H1 (cell line): ENCODE measurements around the gene LSM5. TPM values are rescaled to one million over a fixed set of nuclear protein-coding genes. Genes with fewer than 3 reads are reported as not detected.

Source experiments
- CTCF ChIA-PET: fragments of 300-600 bp; sonication (Branson Sonifier 250); formaldehyde crosslinking; loops from one replicate; lab custom pipeline; 2021; ENCODE audit not compliant: partially characterized antibody; lab: Charles Lee
- POLR2A ChIA-PET: fragments of 300-600 bp; sonication (Branson Sonifier 250); formaldehyde crosslinking; loops from one replicate; lab custom pipeline; 2021; ENCODE audit warnings: inconsistent platforms; ENCODE audit not compliant: partially characterized antibody; lab: Charles Lee
- DNase-seq, 2 experiments: peaks; one replicate each; pipeline versions ENCODE4 v3.0.0 to v3.0.0-alpha.2; 2010 to 2022; ENCODE audit warnings: low spot score in 2 of 2, low read depth in 1 of 2, mixed read lengths in 1 of 2
- FAIRE-seq: peaks from 2 replicates; lab custom pipeline; 2011; peaks lifted over from hg19 to GRCh38; lab: Jason Lieb, UNC
- H2AFZ ChIP-seq: 2 replicates; pipeline ENCODE4 v1.8.1; 2012; ENCODE audit warnings: low read length, inconsistent platforms
- H2AK5ac ChIP-seq: 2 replicates; pipeline ENCODE4 v1.6.1; 2013; ENCODE audit warnings: low read depth, low read length
- H2BK120ac ChIP-seq: replicated peaks from 2 replicates; pipeline ENCODE3; 2013; ENCODE audit warnings: low read depth, low read length, inconsistent platforms
- H2BK12ac ChIP-seq: 2 replicates; pipeline ENCODE4 v1.6.1; 2013; ENCODE audit warnings: low read depth, low read length
- H2BK15ac ChIP-seq: 2 replicates; pipeline ENCODE4 v1.6.1; 2013; ENCODE audit warnings: low read length
- H2BK20ac ChIP-seq: 2 replicates; pipeline ENCODE4 v1.6.1; 2013; ENCODE audit warnings: low read length
- H2BK5ac ChIP-seq: 2 replicates; pipeline ENCODE4 v1.6.1; 2013; ENCODE audit warnings: low read depth, low read length
- H3K14ac ChIP-seq: 2 replicates; pipeline ENCODE4 v1.6.1; 2013; ENCODE audit warnings: inconsistent platforms; ENCODE audit not compliant: insufficient read length
- H3K18ac ChIP-seq: 2 replicates; pipeline ENCODE4 v1.6.1; 2013; ENCODE audit warnings: low read length; ENCODE audit errors: extremely low read depth
- H3K23ac ChIP-seq: 2 replicates; pipeline ENCODE4 v1.6.1; 2013; ENCODE audit warnings: inconsistent platforms; ENCODE audit not compliant: insufficient read length
- H3K23me2 ChIP-seq: 2 replicates; pipeline ENCODE4 v1.6.1; 2013; ENCODE audit warnings: low read depth, low read length
- H3K27ac ChIP-seq: 2 replicates; pipeline ENCODE4 v1.6.1; 2011; ENCODE audit warnings: low read depth, low read length, inconsistent platforms
- H3K27me3 ChIP-seq, 4 experiments: replicated peaks in 1 of 4; 1 replicate in 1 of 4; 2 replicates in 3 of 4; pipeline versions ENCODE4 v1.6.1 to v1.8.1; 2011 to 2013; ENCODE audit warnings: low read length in 3 of 4, mild to moderate bottlenecking in 3 of 4, inconsistent platforms in 2 of 4, mixed read lengths in 2 of 4, moderate library complexity in 1 of 4; ENCODE audit not compliant: control insufficient read depth in 3 of 4, insufficient read depth in 3 of 4; ENCODE audit errors: extremely low read depth in 1 of 4
- H3K36me3 ChIP-seq, 4 experiments: 2 replicates each; pipeline versions ENCODE4 v1.6.1 to v1.8.1; 2011 to 2013; ENCODE audit warnings: mild to moderate bottlenecking in 4 of 4, low read length in 3 of 4, moderate library complexity in 2 of 4, control low read depth in 1 of 4, inconsistent platforms in 1 of 4; ENCODE audit not compliant: insufficient read depth in 4 of 4, control insufficient read depth in 2 of 4
- H3K4ac ChIP-seq: replicated peaks from 2 replicates; pipeline ENCODE3; 2013; ENCODE audit warnings: low read length, low read depth, mixed read lengths, inconsistent platforms; ENCODE audit not compliant: insufficient read length
- H3K4me1 ChIP-seq, 4 experiments: replicated peaks in 1 of 4; 1 replicate in 1 of 4; 2 replicates in 3 of 4; pipeline versions ENCODE4 v1.6.1 to v1.8.1; 2011 to 2013; ENCODE audit warnings: low read length in 3 of 4, inconsistent platforms in 2 of 4, mixed read lengths in 1 of 4; ENCODE audit not compliant: insufficient read depth in 4 of 4, control insufficient read depth in 3 of 4
- H3K4me2 ChIP-seq, 2 experiments: 2 replicates each; pipeline versions ENCODE4 v1.6.1 to v1.8.1; 2011 to 2013; ENCODE audit warnings: low read depth in 2 of 2, low read length in 2 of 2, control low read depth in 1 of 2, inconsistent platforms in 1 of 2, mild to moderate bottlenecking in 1 of 2; ENCODE audit not compliant: insufficient read depth in 1 of 2
- H3K4me3 ChIP-seq, 4 experiments: fragments of 200-600, 300-600 bp in 1 of 4; sonication (generic), shearing (Covaris generic), sonication (Bioruptor Twin) in 1 of 4; 2 replicates each; pipeline versions ENCODE4 v1.5.1 to v1.8.1; 2011 to 2016; ENCODE audit warnings: low read length in 4 of 4, low read depth in 3 of 4, control low read depth in 2 of 4, inconsistent platforms in 2 of 4, mild to moderate bottlenecking in 2 of 4, mixed read lengths in 1 of 4, moderate library complexity in 1 of 4; ENCODE audit not compliant: insufficient read depth in 2 of 4; ENCODE audit errors: extremely low read depth in 1 of 4
- H3K56ac ChIP-seq: replicated peaks from 2 replicates; pipeline ENCODE3; 2013; ENCODE audit warnings: low read depth, mild to moderate bottlenecking, mixed read lengths, low read length, inconsistent platforms; ENCODE audit not compliant: insufficient read length
- H3K79me1 ChIP-seq: 2 replicates; pipeline ENCODE4 v1.6.1; 2013; ENCODE audit warnings: low read depth, low read length, control low read depth
- H3K79me2 ChIP-seq, 2 experiments: 2 replicates each; pipeline versions ENCODE4 v1.6.1 to v1.8.1; 2012 to 2013; ENCODE audit warnings: low read length in 2 of 2, mild to moderate bottlenecking in 2 of 2, inconsistent platforms in 1 of 2; ENCODE audit not compliant: insufficient read depth in 2 of 2, control insufficient read depth in 1 of 2
- H3K9ac ChIP-seq, 4 experiments: replicated peaks in 1 of 4; 1 replicate in 1 of 4; 2 replicates in 3 of 4; pipeline versions ENCODE4 v1.6.1 to v1.8.1; 2011 to 2013; ENCODE audit warnings: low read depth in 3 of 4, low read length in 3 of 4, control low read depth in 2 of 4, mild to moderate bottlenecking in 2 of 4, moderate library complexity in 2 of 4, inconsistent platforms in 1 of 4; ENCODE audit errors: extremely low read depth in 1 of 4
- H3K9me3 ChIP-seq, 2 experiments: 2 replicates each; pipeline versions ENCODE4 v1.6.1 to v1.8.1; 2012 to 2013; ENCODE audit warnings: mild to moderate bottlenecking in 2 of 2, moderate library complexity in 2 of 2, control low read depth in 1 of 2, inconsistent platforms in 1 of 2, low read depth in 1 of 2, low read length in 1 of 2, mixed read lengths in 1 of 2; ENCODE audit not compliant: insufficient read depth in 2 of 2
- H4K20me1 ChIP-seq, 2 experiments: replicated peaks in 1 of 2; 2 replicates each; pipeline versions ENCODE3 to v1.8.1; 2011 to 2013; ENCODE audit warnings: inconsistent platforms in 2 of 2, low read length in 2 of 2, mild to moderate bottlenecking in 1 of 2; ENCODE audit not compliant: insufficient read depth in 2 of 2, control insufficient read depth in 1 of 2
- H4K5ac ChIP-seq: 2 replicates; pipeline ENCODE4 v1.6.1; 2013; ENCODE audit warnings: low read length, low read depth, mixed read lengths, inconsistent platforms; ENCODE audit not compliant: insufficient read length
- H4K8ac ChIP-seq: 2 replicates; pipeline ENCODE4 v1.8.0; 2013; ENCODE audit warnings: mild to moderate bottlenecking, moderate library complexity, low read length, inconsistent platforms; ENCODE audit not compliant: insufficient read depth; ENCODE audit errors: extremely low read depth
- H4K91ac ChIP-seq: replicated peaks from 2 replicates; pipeline ENCODE3; 2013; ENCODE audit warnings: low read length, mixed read lengths, inconsistent platforms; ENCODE audit not compliant: insufficient read length
- BCL11A ChIP-seq, 2 experiments: IDR thresholded peaks; one replicate each; pipeline ENCODE4 v1.6.1; 2011; ENCODE audit warnings: low read depth in 2 of 2, low read length in 2 of 2, mild to moderate bottlenecking in 2 of 2
- FOSL1 ChIP-seq: IDR thresholded peaks from 2 replicates; pipeline ENCODE4 v1.6.1; 2011; ENCODE audit warnings: mild to moderate bottlenecking, low read depth, low read length, moderate library complexity; ENCODE audit not compliant: insufficient read depth
- RFX5 ChIP-seq: IDR thresholded peaks from 2 replicates; pipeline ENCODE4 v1.6.1; 2011; ENCODE audit warnings: low read depth, low read length, improper control_type of control experiment, borderline replicate concordance
- RXRA ChIP-seq: IDR thresholded peaks from 2 replicates; pipeline ENCODE4 v1.6.1; 2011; ENCODE audit warnings: low read depth, mild to moderate bottlenecking, low read length, moderate library complexity; ENCODE audit not compliant: insufficient read depth
- SAP30 ChIP-seq: fragments of 300-600 bp; sonication (generic); IDR thresholded peaks from 2 replicates; pipeline ENCODE4 v1.7.1; 2012; ENCODE audit warnings: low read length, moderate library complexity, mild to moderate bottlenecking, inconsistent platforms; ENCODE audit not compliant: insufficient read depth, insufficient replicate concordance
- SUZ12 ChIP-seq: fragments of 200-600 bp; sonication (generic); IDR thresholded peaks from 2 replicates; pipeline ENCODE4 v1.6.1; 2012; ENCODE audit warnings: mild to moderate bottlenecking, inconsistent platforms, low read length, moderate library complexity, mixed read lengths
- TCF12 ChIP-seq: IDR thresholded peaks from 2 replicates; pipeline ENCODE4 v1.6.1; 2011; ENCODE audit warnings: low read depth, mild to moderate bottlenecking, low read length
- TEAD4 ChIP-seq: IDR thresholded peaks from 2 replicates; pipeline ENCODE4 v1.6.1; 2012; ENCODE audit warnings: low read depth, low read length, inconsistent platforms, mixed read lengths
- whole genome bisulfite sequencing, 2 experiments: shearing (Covaris generic) in 1 of 2; methylation state at CpG; one replicate each; pipeline versions ENCODE4 v1.1.6 to v1.1.7; 2013 to 2015; ENCODE audit warnings: low lambda C conversion rate in 2 of 2, mixed read lengths in 2 of 2, inconsistent platforms in 1 of 2, low coverage in 1 of 2, missing lambda C conversion rate in 1 of 2; ENCODE audit not compliant: insufficient replicate concordance in 2 of 2, insufficient coverage in 1 of 2, insufficient read length in 1 of 2; ENCODE audit errors: extremely low coverage in 1 of 2, missing lambda C conversion rate in 1 of 2; 5-methylcytosine and 5-hydroxymethylcytosine counted together
- long read RNA-seq, 2 experiments: library from RNA in 1 of 2; library from capped mRNA in 1 of 2; stranded (forward); transcript quantifications; one replicate each; pipeline ENCODE4 v2.0.0, GENCODE V29; 2021; ENCODE audit warnings: inconsistent platforms in 1 of 2
- polyA minus RNA-seq, 3 experiments: library from RNA; depleted of rRNA, polyadenylated mRNA; stranded (reverse); fragments of >200 nt; gene quantifications; 1 replicate in 2 of 3; 2 replicates in 1 of 3; pipeline ENCODE4 v1.2.3, GENCODE V29; 2011
- polyA plus RNA-seq, 7 experiments: library from polyadenylated mRNA; depleted of rRNA in 3 of 7; stranded (reverse) in 5 of 7; unstranded in 2 of 7; fragments of >200 nt in 5 of 7; fragments of 200-250 nt in 2 of 7; gene quantifications; 1 replicate in 5 of 7; 2 replicates in 1 of 7; 4 replicates in 1 of 7; pipeline versions ENCODE4 v1.2.1 to v1.2.3, GENCODE V29; 2011 to 2013; ENCODE audit warnings: missing spikeins in 2 of 7, mixed read lengths in 2 of 7
- total RNA-seq: library from RNA; stranded (reverse); fragmentation: NEBNext Ultra II Directional; extraction: Animal tissue kit (Norgen Biotek cat#: 25700); gene quantifications from 2 replicates; pipeline ENCODE4 v1.2.1, GENCODE V29; 2021

LSM5 gene
- total RNA-seq (97.0 and 103 TPM in 2 replicates), polyA plus RNA-seq (2011; rRNA removed) (26.7 and 58.9 TPM in 2 replicates), polyA minus RNA-seq (2011; rRNA and poly(A)+ RNA removed) (9.0 and 9.6 TPM in 2 replicates)
- 136 TPM for polyA plus RNA-seq (2011; cell fraction: cytosol; rRNA removed)
- 7.1 TPM for polyA plus RNA-seq (2011; cell fraction: nucleus; rRNA removed)
- 48.6 to 101 TPM (median 68.8 TPM) in 4 replicates for polyA plus RNA-seq (2012, experiment 1 of 2)
- polyA plus RNA-seq (2012, experiment 2 of 2) = 729 TPM
- 211 TPM for polyA plus RNA-seq (2013, experiment 1 of 2)
- 214 TPM for polyA plus RNA-seq (2013, experiment 2 of 2)
- 6.8 TPM for polyA minus RNA-seq (2011; cell fraction: cytosol; rRNA and poly(A)+ RNA removed)
- 18.4 TPM for polyA minus RNA-seq (2011; cell fraction: nucleus; rRNA and poly(A)+ RNA removed)
- long read RNA-seq, experiment 1, transcript LSM5-208 (5 exons, 2,258 nt) = major isoform, 102 of 168 reads
- long read RNA-seq, experiment 1, partial matches to known transcripts = 11 of 168 reads
- long read RNA-seq, experiment 1, other reads (novel, unspliced or antisense) = 43 of 168 reads
- long read RNA-seq, experiment 2, transcript LSM5-208 (5 exons, 2,258 nt) = major isoform, 11 of 17 reads
- long read RNA-seq, experiment 2, partial matches to known transcripts = 0 of 17 reads
- long read RNA-seq, experiment 2, other reads (novel, unspliced or antisense) = 3 of 17 reads

DNA sequence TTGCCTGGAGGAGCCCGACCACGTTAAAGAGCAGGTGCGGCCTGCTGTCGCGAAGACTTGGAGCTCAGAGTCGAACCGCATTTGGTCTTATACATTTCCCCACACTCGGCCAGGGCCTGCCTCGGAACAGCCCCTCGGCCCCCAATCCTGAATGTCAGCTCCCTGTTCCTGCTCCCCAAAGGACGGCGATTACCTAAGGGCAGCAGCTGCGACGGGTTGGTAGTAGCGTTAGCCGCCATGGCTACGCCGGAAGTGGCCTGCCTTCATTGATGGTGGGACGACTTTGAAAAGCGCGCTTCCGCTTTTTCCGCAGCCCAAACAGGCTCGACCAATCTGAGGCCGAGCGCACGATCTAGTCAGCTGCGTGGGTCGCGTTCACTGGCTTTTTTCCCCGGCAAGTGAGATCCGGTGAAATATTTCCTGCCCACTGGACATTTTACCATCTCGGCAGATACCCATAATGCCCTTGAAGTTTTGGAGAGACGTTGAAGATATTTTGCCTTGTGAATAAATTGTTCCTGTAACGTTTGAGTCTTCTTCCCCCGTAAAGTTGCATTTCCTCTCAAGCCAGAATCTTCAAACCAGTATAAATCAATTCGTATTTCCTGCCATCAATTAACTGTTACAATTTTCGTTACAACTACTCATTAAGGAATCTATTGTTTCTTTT, at the start of gene LSM5:
Gene LSM5 (minus strand): TSS at position 254 of the 670 bp plus-strand sequence. CDS start 15 bp downstream, at position 239.
- H3K27me3 ChIP-seq = no peaks in the 10 kb centered on the region
- peaks cover 5% of the 10 kb centered on the region for H3K23me2 ChIP-seq
- no peak within 1 kb of the TSS for H2BK12ac ChIP-seq
- H3K18ac ChIP-seq = 0 out of 2 replicates have a peak within 1 kb of the TSS, but pooled peaks have one; percentile 39
- H2BK5ac ChIP-seq = peak within 1 kb of the TSS; percentile 53; the same call in 1 of the 2 replicates
- H4K8ac ChIP-seq = peak within 1 kb of the TSS; percentile 99; the same call in 1 of the 2 replicates
- peak within 1 kb of the TSS; percentile 88 for H3K27ac ChIP-seq
- no peak within 1 kb of the TSS for H2BK15ac ChIP-seq
- CTCF ChIA-PET = interaction anchor here (3.7 kb wide), 1 partner anchor 10 kb away, joined by 18 read pairs; no protein-coding TSS in a partner anchor
- no peak within 1 kb of the TSS for H3K14ac ChIP-seq
- peak; percentile 70 for FAIRE-seq
- H2BK120ac ChIP-seq = no peak within 1 kb of the TSS
- peak within 1 kb of the TSS; percentile 64 to 97 (median 86) for H3K4me3 ChIP-seq
- H2AFZ ChIP-seq = peak within 1 kb of the TSS; percentile 91
- H3K4me1 ChIP-seq = no peaks in the 10 kb centered on the region; a peak in 1 of 7 replicates
- POLR2A ChIA-PET = interaction anchor here (0.6 to 1.0 kb wide), 4 partner anchors 10 to 779 kb away, joined by 3 to 5 read pairs (median 4); no protein-coding TSS in a partner anchor
- no peaks in the 10 kb centered on the region for H3K9me3 ChIP-seq
- peaks cover 6 to 25% of the 10 kb centered on the region in 2 experiments; a peak in 3 of 4 replicates for H3K79me2 ChIP-seq
- H3K23ac ChIP-seq = no peak within 1 kb of the TSS
- H4K5ac ChIP-seq = peak within 1 kb of the TSS; percentile 85
- H3K4ac ChIP-seq = no peak within 1 kb of the TSS
- H3K56ac ChIP-seq = no peak within 1 kb of the TSS
- peaks cover 4 to 14% (median 9%) of the 10 kb centered on the region in 4 experiments; a peak in 7 of 8 replicates for H3K36me3 ChIP-seq
- H3K79me1 ChIP-seq = peaks cover 3% of the 10 kb centered on the region; the same call in 1 of the 2 replicates
- 2% methylated on average over 38 of the region's 38 CpGs; no CpG with 5 or more reads in 1 of the 2 experiments for WGBS, 2 experiments
- no peak within 1 kb of the TSS for H2AK5ac ChIP-seq
- H4K20me1 ChIP-seq = no peaks in the 10 kb centered on the region
- peak in 1 of 2 experiments; percentile 84 for DNase-seq
- H4K91ac ChIP-seq = peak within 1 kb of the TSS; percentile 23
- peak within 1 kb of the TSS; percentile 58 to 89 (median 75) for H3K9ac ChIP-seq
- no peak within 1 kb of the TSS for H2BK20ac ChIP-seq
- peak within 1 kb of the TSS; percentile 93 to 98 for H3K4me2 ChIP-seq
- TF ChIP-seq RFX5 (no peak), SUZ12 (no peak), TEAD4 (0 out of 2 replicates have a peak, but pooled peaks have one; percentile 24), BCL11A (IDR thresholded peaks at IDR 0.05; ENCODE audit: low read depth in 2 of 2, low read length in 2 of 2) (no peak), SAP30 (peak; percentile 89), RXRA (no peak), FOSL1 (no peak), TCF12 (no peak)
